IPS-NIHi7 (cell line): Measurements from ENCODE around the gene FFAR1.
"Not testable (repeated sequence)": the region's sequence is repeated elsewhere in the genome, so short reads cannot be mapped to it uniquely, and the experiment has no call there.

Experiments used
- DNase-seq: peaks from one replicate; pipeline ENCODE4 v3.0.0; 2012; ENCODE audit warnings: mixed read lengths; ENCODE audit errors: extremely low spot score

FFAR1 gene

GRCh38 chr19:35341565-35342225 is 6.0 kb upstream of the FFAR1 start:
- DNase-seq = no peak

DNA sequence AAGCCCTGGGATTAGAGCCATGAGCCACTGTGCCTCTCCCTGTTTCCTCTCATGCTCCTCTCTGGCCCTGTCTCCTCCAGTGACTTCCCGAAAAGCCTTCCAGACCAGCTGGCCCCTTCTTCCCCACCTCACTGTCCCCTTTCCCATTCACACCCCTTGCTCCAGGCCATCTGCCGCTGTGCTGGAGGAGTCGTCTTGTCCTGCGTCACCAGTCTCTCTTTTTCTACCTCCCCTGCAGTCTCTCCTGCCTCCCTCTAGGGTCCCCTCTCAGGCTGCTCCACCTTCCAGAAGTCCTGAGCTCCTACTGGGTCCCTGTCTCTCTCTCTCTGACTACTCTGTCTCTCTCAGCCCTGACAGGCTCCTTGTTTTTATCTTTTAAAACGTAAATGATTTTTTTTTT is 5.3 kb upstream of the FFAR1 start:
- DNase-seq = no peak

- DNase-seq = no peak
These were observed 3.1 kb upstream of the FFAR1 start for GRCh38 chr19:35344511-35345031.

GRCh38 chr19:35345671-35346111 is 2.0 kb upstream of the FFAR1 start:
- DNase-seq = no peak

DNA sequence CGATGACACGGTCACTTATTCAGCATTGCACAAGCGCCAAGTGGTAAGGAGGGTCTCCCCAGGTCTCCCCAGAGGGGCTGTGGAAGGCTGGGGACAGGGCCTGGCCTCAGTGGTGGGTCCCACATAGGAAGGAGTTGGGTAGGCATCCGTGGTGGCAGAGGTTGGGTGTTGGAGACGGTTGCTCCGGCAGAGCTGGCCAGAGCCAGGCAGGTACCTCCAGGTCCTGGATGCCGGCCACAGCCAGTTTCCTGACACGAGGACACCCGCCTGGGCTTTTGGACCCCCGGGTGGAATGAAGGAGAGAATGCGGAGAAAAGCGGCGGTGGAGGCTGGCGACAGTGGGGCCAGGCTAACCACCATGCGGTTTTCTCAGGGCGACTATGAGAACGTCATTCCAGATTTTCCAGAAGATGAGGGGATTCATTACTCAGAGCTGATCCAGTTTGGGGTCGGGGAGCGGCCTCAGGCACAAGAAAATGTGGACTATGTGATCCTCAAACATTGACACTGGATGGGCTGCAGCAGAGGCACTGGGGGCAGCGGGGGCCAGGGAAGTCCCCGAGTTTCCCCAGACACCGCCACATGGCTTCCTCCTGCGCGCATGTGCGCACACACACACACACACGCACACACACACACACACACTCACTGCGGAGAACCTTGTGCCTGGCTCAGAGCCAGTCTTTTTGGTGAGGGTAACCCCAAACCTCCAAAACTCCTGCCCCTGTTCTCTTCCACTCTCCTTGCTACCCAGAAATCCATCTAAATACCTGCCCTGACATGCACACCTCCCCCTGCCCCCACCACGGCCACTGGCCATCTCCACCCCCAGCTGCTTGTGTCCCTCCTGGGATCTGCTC is 1.3 kb upstream of the FFAR1 start:
- no peak for DNase-seq

- DNase-seq = no peak
These were observed 212 bp downstream of the FFAR1 start for GRCh38 chr19:35347930-35348298.

- no peak for DNase-seq
These were observed 1.4 kb downstream of the FFAR1 start for GRCh38 chr19:35348911-35349611.

- no peak for DNase-seq
These were observed 2.2 kb downstream of the FFAR1 start for GRCh38 chr19:35349614-35350521.

GRCh38 chr19:35350591-35350990 is 2.9 kb downstream of the FFAR1 start:
- no peak for DNase-seq

GRCh38 chr19:35351411-35352176 is 3.9 kb downstream of the FFAR1 start:
- DNase-seq = no peak

GRCh38 chr19:35352177-35352447 is 4.4 kb downstream of the FFAR1 start:
- no peak for DNase-seq

DNA sequence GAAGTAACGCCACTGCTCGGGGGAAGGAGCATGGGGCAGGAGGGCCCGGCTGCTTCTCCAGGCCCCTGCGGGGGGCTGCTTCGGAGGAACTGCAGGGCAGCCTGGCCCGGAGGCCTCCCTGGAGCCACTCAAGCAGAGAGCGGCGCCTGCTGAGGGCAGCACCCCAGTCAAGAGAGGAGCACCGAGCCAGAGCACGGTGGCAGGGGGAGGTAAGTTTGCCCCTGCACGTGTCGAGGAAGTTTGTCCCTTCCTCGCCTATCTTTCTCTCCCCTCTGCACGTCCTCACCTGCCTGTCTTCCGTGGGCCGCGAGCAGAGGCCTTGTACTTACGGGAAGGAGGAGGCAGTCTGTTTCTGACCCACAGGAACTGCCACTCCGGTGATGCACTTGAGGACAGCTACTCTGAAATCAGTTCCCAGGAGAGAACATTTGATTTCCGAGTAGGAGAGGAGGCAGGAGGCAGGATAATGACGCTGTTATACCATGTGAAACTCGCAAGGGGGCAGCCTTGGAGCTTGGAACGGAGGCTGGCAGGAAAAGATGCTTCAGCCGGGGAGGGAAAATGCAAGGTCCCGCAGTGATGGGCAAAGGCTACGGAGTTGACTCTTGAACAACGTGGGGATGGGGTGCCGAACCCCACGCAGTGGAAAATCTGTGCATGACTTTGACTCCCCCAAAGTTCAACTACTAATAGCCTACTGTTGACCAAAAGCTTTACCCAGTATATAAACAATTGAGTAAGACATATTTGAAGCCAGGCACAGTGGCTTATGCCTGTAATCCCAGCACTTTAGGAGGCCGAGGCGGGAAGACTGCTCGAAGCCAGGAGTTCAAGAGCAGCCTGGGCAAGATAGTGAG is 5.0 kb downstream of the FFAR1 start:
- DNase-seq = peak; percentile 92

DNA sequence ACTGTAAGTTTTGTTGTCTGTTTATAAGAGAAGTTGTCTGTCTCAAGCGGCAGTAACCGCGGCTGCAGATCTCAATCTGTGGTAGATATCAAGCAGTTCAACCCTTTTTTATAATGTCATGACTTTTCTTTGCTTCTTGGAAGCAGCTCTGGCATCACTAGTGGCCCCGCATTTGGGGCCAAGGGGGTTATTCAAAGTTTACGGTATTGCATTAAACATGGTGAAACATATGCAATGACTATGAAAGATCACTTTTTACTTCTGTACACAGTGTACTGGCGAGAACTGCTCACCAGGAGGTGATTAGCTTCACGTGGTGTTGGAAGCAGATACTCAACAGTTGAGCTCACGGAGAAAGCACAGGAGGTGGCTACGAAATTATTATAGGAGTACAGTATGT is 5.9 kb downstream of the FFAR1 start:
- no peak for DNase-seq

GRCh38 chr19:35354898-35355297 is 7.2 kb downstream of the FFAR1 start:
- no peak for DNase-seq

GRCh38 chr19:35355791-35356460 is 8.2 kb downstream of the FFAR1 start:
- no peak for DNase-seq

DNA sequence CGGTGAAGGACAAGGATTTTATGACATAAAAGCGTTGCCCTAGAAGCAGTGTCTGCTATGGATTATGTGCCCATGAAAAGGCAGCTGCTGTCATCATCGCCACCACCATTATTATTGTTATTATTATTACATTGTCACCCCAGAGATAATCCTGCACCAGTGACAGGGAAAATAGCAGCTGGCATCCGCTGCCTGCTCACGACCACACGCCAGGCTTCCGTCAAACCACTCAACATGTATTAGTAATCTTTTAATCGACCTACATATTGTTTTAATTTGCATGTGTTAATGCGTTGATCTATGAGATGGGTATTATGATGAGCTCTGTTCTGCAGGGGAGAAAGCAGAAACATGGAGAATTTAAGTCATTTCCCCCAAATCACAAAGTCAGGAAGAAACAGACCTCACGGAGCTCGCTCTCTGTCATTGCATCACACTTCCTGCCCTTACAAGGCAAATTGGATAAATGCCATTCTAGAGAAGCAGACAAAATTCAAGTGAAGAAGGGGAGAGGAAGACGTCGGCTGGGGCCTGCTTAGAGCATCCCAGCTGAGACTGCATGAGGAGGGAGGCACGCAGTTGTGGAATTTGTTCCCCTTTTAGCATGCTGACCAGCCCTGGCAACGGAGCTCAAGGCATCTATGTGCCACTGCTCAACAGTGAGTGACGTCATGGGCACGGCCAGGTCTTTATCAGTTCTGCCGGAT is 10.3 kb downstream of the FFAR1 start, which contains the start of gene FFAR3:
Gene FFAR3, plus strand, starts transcription at position 594 of the 707 bp plus-strand sequence. CDS start 431 bp downstream, outside the sequence.
- DNase-seq = no peak

- DNase-seq = not testable (repeated sequence)
These were observed 11.1 kb downstream of the FFAR1 start for GRCh38 chr19:35358834-35359233.

GRCh38 chr19:35359395-35359794 is 11.7 kb downstream of the FFAR1 start:
- not testable (repeated sequence) for DNase-seq
